ENCODE measurements around the gene FTL. TPM values are rescaled to one million over a fixed set of nuclear protein-coding genes. Genes with fewer than 3 reads are reported as not detected.

The FTL gene
- total RNA-seq, 1 experiment from 2014 or later, result 2,963 TPM

- no TSS peak for BruUV-seq (replicated peaks)
- ChIA-PET POLR2A (no interaction called here), CTCF (interaction anchor here (1.4 kb wide), 1 partner anchor 10 kb away, joined by 6 read pairs; no protein-coding TSS in a partner anchor)
- no peak overlapping the region for H3K4me3 ChIP-seq (ENCODE audit: low read depth, low read length)
- Mint-ChIP-seq H3K36me3 (ENCODE audit: insufficient read depth, unreplicated experiment) (peaks cover 44% of the 10 kb centered on the region), H3K4me1 (ENCODE audit: low read depth, unreplicated experiment) (no peaks in the 10 kb centered on the region), H3K9me3 (ENCODE audit: unreplicated experiment) (no peaks in the 10 kb centered on the region), H3K4me3 (ENCODE audit: unreplicated experiment) (no peak overlapping the region), H3K27ac (ENCODE audit: unreplicated experiment) (no peak overlapping the region), H3K27me3 (ENCODE audit: insufficient read depth, unreplicated experiment) (no peaks in the 10 kb centered on the region)
- peaks cover 1% of the 10 kb centered on the region; the same call in 1 of the 2 replicates for H3K36me3 ChIP-seq (ENCODE audit: control insufficient read depth, insufficient read depth, low read length)
- no peaks in the 10 kb centered on the region for H3K9me3 ChIP-seq
- H3K27me3 ChIP-seq (replicated peaks; ENCODE audit: control insufficient read depth, insufficient read depth, low read length), result no peaks in the 10 kb centered on the region
- no peak for TF ChIP-seq CTCF (IDR thresholded peaks at IDR 0.05; ENCODE audit: insufficient read depth in 1 of 2, low read depth in 1 of 2, low read length in 1 of 2, severe bottlenecking in 1 of 2, unreplicated experiment in 1 of 2)
- no peak for DNase-seq
- no peaks in the 10 kb centered on the region for H3K4me1 ChIP-seq
- intact Hi-C loops (cut with micrococcal nuclease; ENCODE audit: unreplicated experiment), result no loop called here
Observed at GRCh38 chr19:49009828-49010227, 44.7 kb downstream of the FTL start.

- Mint-ChIP-seq H3K27me3 (ENCODE audit: insufficient read depth, unreplicated experiment) (no peaks in the 10 kb centered on the region), H3K27ac (ENCODE audit: unreplicated experiment) (peak overlapping the region; percentile 12), H3K9me3 (ENCODE audit: unreplicated experiment) (no peaks in the 10 kb centered on the region), H3K4me1 (ENCODE audit: low read depth, unreplicated experiment) (no peaks in the 10 kb centered on the region), H3K4me3 (ENCODE audit: unreplicated experiment) (no peak overlapping the region), H3K36me3 (ENCODE audit: insufficient read depth, unreplicated experiment) (peaks cover 42% of the 10 kb centered on the region)
- H3K9me3 ChIP-seq, result no peaks in the 10 kb centered on the region
- POLR2A ChIA-PET, result no interaction called here
- BruUV-seq (replicated peaks), result no TSS peak
- H3K36me3 ChIP-seq (ENCODE audit: control insufficient read depth, insufficient read depth, low read length), result peaks cover 3% of the 10 kb centered on the region; the same call in 1 of the 2 replicates
- intact Hi-C loops (cut with micrococcal nuclease; ENCODE audit: unreplicated experiment), result no loop called here
- DNase-seq, result no peak
- CTCF ChIA-PET, result interaction anchor here (0.6 kb wide), 1 partner anchor 1752 kb away, joined by 4 read pairs; no protein-coding TSS in a partner anchor
- H3K27me3 ChIP-seq (replicated peaks; ENCODE audit: control insufficient read depth, insufficient read depth, low read length), result no peaks in the 10 kb centered on the region
- H3K4me1 ChIP-seq, result no peaks in the 10 kb centered on the region
- TF ChIP-seq CTCF (IDR thresholded peaks at IDR 0.05; ENCODE audit: insufficient read depth in 1 of 2, low read depth in 1 of 2, low read length in 1 of 2, severe bottlenecking in 1 of 2, unreplicated experiment in 1 of 2), result no peak
- H3K4me3 ChIP-seq (ENCODE audit: low read depth, low read length), result no peak overlapping the region
Observed at GRCh38 chr19:49010453-49010852, 45.3 kb downstream of the FTL start.

- Mint-ChIP-seq H3K4me3 (ENCODE audit: unreplicated experiment) (no peak overlapping the region), H3K27ac (ENCODE audit: unreplicated experiment) (no peak overlapping the region), H3K4me1 (ENCODE audit: low read depth, unreplicated experiment) (no peaks in the 10 kb centered on the region), H3K9me3 (ENCODE audit: unreplicated experiment) (no peaks in the 10 kb centered on the region), H3K36me3 (ENCODE audit: insufficient read depth, unreplicated experiment) (peaks cover 44% of the 10 kb centered on the region), H3K27me3 (ENCODE audit: insufficient read depth, unreplicated experiment) (no peaks in the 10 kb centered on the region)
- BruUV-seq (replicated peaks), result no TSS peak
- Histone ChIP-seq H3K36me3 (ENCODE audit: control insufficient read depth, insufficient read depth, low read length) (peaks cover 3% of the 10 kb centered on the region; the same call in 1 of the 2 replicates), H3K4me1 (no peaks in the 10 kb centered on the region), H3K27me3 (replicated peaks; ENCODE audit: control insufficient read depth, insufficient read depth, low read length) (no peaks in the 10 kb centered on the region), H3K4me3 (ENCODE audit: low read depth, low read length) (no peak overlapping the region), H3K9me3 (no peaks in the 10 kb centered on the region)
- ChIA-PET POLR2A (no interaction called here), CTCF (no interaction called here)
- no peak for TF ChIP-seq CTCF (IDR thresholded peaks at IDR 0.05; ENCODE audit: insufficient read depth in 1 of 2, low read depth in 1 of 2, low read length in 1 of 2, severe bottlenecking in 1 of 2, unreplicated experiment in 1 of 2)
- DNase-seq, result no peak
- intact Hi-C loops (cut with micrococcal nuclease; ENCODE audit: unreplicated experiment), result no loop called here
Observed at GRCh38 chr19:49011194-49011593, 46.1 kb downstream of the FTL start.
